PC-3 (cell line): ENCODE data around the gene NFKB1.

Source experiments
- CTCF ChIP-seq: fragments of 300-600 bp; sonication (generic); conservative IDR thresholded peaks from 2 replicates; pipeline ENCODE4 v1.5.1; 2017; ENCODE audit warnings: antibody characterized with exemption, low read depth, mild to moderate bottlenecking, low read length
- EZH2 ChIP-seq: fragments of 300-600 bp; sonication (generic); IDR thresholded peaks from one replicate; pipeline ENCODE4 v1.6.1; 2017; ENCODE audit warnings: antibody characterized with exemption, mild to moderate bottlenecking, low read length; ENCODE audit not compliant: unreplicated experiment
- EZH2phosphoT487 ChIP-seq: fragments of 300-600 bp; sonication (generic); IDR thresholded peaks from 2 replicates; pipeline ENCODE4 v1.6.1; 2018; ENCODE audit warnings: mild to moderate bottlenecking, antibody characterized with exemption, low read length, borderline replicate concordance

GRCh38 chr4:102663073-102663472, 161.9 kb downstream of the NFKB1 start:
- TF ChIP-seq EZH2phosphoT487 (no peak), CTCF (no peak), EZH2 (no peak)
